ENCODE data around the gene SEMG2.

The SEMG2 gene

DNA sequence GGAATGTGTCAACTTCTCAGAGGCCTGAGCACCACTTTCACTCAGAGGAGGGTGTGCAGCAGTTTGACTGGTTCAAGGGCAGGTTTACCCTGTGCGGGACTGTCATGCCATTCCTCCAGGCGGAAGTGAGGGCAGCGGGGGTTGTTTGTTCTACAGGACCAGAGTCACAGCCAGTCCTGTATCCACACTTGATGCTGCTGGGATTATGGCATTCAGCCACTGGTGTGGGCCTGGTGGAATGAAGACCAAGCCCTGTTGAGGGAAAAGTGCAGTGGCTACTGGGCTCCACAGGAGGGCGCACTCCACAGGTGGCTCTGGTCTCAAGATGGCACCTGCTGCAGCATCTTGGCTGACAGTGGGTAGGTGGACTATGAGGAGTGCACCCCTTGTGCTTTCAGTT is 14.8 kb downstream of the SEMG2 start:
- no peak for DNase-seq

DNA sequence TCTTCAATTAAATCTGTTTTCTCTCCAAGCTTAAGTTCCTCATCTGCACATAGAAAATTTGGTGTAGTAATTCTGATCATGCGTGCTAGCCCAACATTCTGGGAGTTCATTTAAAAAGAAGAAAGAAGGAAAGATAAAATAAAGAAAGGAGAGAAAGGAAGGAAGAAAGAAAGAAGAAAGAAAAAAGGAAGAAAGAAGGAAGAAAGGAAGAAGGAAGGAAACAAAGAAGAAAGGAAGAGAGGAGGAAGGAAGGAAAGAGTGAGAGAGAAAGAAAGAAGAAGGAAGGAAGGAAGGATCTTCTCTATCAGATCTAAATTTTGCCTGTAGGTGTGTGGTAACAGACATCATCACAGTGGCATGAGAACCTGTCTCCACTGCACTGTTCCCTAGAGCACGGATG is 17.0 kb downstream of the SEMG2 start:
- DNase-seq = no peak

DNA sequence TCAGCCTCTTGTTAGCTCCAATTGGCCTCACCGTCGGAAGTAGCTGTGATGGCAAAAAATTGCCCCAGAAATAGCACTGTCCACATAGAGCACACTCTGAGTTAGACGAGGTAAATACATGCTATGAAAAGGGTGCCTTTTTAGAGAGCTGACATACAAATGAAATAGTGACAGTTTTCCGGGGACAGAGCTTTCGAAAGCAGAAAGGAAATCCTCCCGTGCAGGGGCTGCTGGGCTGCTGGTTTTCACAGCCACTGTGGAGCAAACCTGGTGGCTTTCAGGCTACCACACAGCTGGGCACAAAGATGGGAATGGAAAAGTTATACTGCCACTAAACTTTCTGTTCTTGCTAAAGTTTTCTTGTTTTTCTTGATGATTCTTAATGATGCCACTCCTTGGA is 24.9 kb downstream of the SEMG2 start:
- no peak for DNase-seq

DNA sequence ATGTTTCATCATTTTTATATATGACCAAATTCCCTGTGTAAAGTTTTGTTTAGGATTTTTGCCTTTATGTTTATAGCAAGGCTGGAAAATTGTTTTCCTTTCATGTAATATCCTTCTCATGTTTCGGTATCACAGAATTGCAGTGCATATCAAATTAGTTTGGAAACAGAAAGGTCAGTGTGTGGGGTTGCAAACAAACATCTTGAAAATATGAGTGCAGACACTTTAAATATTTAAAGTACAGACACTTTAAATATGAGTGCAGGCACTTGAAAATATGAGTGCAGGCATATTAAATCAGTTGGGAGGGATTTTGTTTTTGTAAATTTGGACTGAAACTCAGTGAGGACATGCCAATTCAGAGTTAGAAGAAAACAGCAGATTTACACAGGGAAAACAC is 26.7 kb downstream of the SEMG2 start:
- DNase-seq = no peak

DNA sequence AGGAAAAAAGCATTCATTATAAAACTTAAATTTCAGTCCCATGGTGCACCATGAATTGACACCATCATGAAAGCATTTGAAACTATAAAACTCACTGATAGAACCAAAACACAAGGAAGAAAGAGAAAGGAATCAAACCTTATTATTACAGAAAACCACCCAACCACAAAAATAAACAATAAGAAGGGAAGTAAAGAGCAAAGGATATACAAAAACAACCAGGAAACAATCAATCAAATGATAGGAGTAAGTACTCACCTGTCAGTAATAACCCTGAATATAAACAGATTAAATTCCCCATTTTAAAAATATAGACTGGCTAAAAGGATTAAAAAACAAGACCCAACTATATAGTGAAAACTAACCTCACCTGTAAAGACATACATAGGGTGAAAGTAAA is 27.4 kb downstream of the SEMG2 start:
- no peak for DNase-seq

DNA sequence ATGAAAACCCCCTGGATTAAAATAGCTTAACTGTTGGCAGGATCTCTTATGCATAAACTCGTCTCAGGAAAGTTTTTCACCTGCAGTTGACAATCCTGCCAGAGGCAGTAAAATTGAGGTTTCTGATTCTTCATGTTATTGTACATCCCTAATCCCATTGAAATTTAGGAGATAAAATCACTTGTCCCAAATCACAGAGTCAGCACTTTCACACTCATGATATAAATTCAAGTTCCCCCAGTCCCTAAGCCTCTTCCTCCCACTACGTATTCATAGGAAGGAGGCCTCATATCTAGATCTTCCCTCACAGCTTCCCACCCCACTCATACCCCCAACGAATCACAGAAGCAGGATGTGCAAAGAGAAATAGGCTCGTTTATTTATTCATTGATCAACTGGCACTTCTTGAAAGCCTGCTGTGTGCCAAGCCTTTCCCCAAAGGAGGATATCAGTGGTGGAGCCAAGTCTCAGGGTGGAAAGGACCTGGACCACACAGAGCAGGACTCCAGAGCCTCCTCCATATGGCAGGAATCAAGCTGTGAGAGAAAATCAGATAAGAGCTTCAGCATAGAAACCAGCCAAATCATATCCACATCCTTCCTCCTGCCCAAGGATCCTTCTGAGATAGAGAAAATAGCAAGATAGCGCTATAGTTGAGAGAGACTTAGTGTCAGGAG is 30.8 kb downstream of the SEMG2 start:
- DNase-seq = no peak

DNA sequence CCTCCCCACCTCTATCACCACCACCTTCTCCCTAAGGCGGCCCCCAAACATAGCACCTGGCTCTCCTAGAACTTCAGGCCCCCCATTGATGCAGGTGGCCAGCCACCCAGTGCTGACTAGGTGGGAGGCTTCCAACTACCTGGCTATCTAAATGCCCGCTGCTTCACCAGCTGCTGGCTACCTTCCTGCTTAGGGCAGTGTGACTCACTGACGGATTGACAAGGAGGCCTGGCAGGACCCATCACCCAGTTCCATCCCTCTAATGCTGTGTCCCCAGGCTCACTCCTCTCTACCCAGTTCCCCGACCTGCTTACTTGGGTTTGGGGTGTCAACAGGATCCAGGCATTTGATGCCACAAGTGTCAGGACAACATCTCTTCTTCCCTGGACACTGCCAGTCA is 32.1 kb downstream of the SEMG2 start:
- DNase-seq = no peak

DNA sequence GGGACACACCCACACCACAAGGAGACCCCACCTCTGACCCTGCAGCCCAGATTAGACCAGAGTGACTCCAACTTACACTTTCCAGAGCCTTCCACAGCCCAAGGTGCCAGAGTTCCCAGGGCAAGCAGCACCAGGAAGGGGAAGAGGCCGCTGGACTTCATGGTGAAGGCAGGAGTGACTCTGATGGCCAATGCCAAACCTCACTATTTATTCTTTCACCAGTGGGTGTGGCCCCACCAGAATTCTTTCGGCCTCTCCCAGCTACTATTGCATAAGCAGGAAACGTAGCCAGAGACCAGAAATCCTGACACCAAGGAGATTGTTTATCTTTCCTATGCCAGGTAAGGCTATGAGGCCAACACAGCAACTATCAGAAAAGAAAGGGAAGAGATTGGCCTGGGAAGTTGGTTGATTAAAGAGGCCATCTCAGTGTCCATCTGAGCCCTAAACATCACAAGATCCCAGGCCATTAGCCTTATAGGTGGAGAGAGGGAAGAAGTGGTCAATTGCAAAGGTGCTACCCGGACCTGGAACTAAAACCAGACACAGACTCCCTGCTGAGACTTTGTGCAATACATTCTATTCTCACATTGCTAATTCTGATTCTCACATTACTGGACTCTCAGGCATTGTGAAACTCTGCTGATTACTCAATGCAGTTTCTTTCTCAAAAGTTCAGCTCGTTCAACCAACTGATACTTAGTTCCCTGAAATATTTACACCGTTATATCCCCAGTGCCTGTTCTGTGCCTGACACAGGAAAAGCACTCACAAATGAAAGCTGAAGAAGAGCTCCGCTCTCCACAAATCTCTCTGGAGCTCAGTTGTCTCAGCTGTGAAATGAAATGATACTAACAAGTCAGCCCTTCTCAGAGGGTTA is 33.5 kb downstream of the SEMG2 start, which contains the start of gene SLPI:
Gene SLPI (minus strand): TSS at position 182 of the 880 bp plus-strand sequence. CDS start 21 bp downstream, at position 161.
- no peak for DNase-seq

DNA sequence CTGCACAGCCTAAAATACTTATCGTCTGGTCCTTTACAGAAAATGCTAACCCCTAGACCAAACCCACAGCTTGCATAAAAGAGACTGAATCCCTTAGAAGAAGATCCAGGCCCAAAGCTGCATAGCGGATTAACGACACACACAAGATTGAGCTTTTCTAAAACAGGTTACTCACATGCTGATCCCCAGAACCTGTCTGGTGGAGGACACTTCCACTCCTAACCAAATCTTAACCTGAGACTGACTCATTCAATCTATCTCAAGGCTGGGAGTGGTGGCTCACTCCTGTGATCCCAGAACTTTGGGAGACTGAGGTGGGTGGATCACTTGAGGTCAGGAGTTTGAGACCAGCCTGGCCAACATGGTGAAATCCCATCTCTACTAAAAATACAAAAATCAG is 36.0 kb downstream of the SEMG2 start:
- no peak for DNase-seq

DNA sequence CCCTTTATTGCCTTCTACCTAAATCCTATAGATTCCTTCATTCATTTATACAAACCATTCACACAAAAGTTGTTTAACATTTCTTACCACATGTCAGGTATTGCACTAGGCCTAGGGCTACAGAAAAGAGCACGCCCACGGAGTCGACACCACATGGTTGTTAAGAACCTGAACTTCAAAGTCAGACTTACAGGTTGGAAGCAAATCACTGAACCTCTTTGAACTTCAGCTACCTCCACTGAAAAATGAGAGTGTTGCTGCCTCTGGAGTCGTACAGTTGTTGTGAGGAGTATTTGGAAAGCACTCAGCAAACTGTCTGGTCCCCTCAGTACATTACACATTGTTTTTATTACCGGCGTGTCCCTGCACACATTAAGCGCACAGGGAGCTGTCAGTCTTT is 36.5 kb downstream of the SEMG2 start:
- no peak for DNase-seq

DNA sequence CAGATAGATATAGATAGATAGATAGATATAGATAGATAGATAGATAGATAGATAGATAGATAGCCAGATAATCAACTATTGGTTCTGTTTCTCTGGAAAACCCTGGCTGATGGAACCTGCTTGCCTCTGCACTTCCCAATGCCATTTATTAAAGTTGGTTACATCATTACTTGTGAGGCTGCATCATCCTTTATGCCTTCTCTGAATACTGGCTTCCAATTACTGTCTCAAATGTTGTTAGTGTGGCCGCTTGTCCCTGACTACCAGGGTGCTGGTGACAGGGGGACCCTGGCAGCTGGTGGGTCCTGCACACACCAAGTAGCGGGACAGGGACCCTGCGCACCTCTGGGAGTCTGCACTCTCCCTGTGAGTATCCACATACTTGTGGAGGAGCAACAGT is 37.1 kb downstream of the SEMG2 start:
- no peak for DNase-seq

DNA sequence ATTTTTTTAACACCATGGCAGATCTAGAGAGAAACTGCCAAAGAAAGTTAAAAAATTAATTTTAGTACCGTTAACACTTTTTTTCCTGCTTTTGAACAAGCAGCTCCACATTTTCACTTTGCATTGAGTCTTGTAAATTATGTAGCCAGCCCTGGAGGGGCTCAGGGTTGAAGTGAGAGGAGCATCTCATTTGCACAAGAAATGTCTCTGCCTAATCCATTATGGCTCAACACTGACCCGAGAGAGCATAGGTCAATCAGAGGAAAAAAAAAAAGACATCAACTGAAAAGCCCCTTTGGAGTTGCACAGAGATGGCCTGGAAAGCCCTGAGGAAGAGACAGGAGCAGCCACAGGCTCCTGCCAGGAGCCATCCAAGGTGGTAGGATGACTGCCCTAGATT is 37.5 kb downstream of the SEMG2 start:
- DNase-seq = no peak

DNA sequence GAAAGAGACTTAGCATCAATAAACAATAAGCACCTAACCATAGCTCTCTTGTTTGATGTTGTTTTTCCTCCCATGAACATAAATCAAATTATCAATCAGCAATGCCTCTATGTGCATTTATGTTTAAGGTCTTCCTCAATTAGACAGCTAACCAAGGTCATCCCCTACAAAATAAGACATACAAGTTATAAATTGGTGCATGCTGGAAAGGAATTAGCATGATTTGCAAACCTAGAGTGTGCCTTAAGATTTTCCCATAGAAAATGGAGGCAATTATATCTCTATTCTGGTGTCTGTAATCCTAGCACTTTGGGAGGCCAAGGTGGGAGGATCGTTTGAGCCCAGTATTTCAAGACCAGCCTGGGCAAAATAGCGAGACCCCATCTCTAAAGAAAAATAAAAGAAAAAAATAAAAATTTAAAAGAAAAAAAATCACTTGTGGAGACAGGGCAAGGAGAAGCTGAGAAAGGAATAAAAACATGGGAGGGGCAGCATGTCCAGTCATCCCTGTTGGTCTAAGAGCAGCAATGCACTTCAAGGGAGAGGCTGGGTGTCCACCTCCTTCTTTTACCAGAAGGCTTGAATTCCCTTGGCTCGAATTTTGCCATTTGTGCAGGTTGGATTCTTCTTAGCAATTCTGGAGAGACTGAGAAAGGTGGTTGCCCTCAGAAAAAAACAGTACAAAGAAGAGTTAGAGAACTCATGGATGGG is 42.5 kb downstream of the SEMG2 start:
- DNase-seq = no peak

DNA sequence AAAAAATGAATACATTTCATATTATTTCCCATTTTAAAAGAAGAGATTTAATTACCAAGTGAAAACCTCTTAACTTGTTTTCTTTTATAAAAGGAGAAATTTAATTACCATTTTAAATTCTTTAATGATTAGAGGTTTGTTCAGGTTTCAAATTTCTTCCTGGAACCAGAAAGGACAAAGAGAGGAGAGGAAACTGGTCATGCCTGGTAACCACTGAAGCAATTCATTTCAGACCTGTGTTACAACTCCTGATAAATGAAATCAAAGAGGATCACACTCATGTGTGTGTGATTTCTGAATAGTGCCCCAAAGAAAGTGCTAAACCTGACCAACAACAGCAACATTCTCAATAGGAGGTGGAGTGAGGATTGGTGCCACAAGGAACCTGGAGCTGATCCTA is 45.8 kb downstream of the SEMG2 start:
- no peak for DNase-seq

DNA sequence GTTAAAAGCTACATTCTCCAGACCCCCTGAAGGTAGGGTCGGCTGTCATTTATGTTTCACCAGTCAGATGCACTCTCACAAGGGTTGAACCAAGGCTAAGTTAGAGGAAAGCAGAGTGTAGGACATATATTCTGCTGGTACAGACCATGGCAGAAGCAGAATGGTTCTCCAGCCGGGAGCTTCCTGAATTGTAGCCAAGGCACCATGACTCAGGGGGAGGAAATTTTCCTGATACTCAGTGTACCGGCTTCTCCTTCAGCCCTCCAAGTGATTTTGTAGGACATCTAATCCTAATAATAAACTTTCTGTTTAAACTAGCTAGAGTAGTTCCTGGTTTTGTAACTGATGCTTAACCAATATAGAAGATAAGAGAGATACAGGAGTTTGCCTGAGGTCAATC is 47.4 kb downstream of the SEMG2 start:
- DNase-seq = no peak

DNA sequence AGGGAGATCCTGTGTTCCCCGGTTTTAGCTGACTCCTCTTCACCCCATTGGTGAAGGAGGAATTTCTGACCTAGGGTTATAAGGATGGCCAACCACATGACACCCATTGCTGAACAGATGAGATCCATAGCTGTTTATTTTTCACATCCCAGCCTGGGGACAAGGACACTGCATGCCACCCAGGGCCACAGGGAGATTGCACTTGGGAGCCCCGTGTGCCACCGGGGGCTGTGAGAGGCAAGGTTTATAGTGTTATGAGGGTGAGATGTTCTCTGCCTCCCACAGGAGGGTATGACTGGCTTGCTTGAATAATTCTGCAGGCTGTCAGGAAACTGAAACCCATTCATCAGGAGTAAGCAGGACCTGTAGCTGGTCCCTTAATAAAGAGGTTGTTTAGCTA is 47.9 kb downstream of the SEMG2 start:
- DNase-seq = no peak

DNA sequence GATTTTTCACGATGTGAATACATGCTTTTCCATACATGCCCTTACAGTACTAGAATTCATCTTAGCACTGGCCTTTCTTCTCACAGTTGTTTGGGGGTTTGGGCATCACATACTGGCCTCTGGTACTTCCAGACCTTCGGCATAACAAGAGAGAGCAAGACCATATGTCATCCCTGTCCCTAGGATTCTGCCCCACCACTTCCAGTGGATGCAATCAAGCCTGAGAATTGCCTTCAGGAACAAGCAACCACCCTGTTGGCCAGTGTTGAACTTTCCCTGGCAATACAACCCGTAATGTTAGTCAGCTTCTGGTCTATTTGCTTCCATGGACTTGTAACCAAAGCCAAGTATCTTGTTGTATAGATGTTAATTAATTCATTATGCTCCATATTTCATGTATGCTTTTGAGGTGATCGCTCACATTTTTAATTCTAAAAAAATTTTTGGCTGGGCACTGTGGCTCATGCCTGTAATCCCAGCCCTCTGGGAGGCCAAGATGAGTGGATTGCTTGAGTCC is 48.6 kb downstream of the SEMG2 start:
- DNase-seq = no peak

All from SHP77 treated with DMSO at 0.1 percent for 48 hours (cell line).